ENCODE results near the gene KCNMB2.
A peak's percentile ranks its signal among the peaks of the same experiment; 100 is the strongest.
"Not testable (repeated sequence)": the region's sequence is repeated elsewhere in the genome, so short reads cannot be mapped to it uniquely, and the experiment has no call there.

KCNMB2 gene

GRCh38 chr3:178520451-178520850 is 15.8 kb upstream of the KCNMB2 start:
- DNase-seq: no peak

- no peak for DNase-seq
Observed at GRCh38 chr3:178522200-178523052, 13.8 kb upstream of the KCNMB2 start.

GRCh38 chr3:178525251-178525650 is 11.0 kb upstream of the KCNMB2 start:
- no peak for DNase-seq

GRCh38 chr3:178526291-178526690 is 9.9 kb upstream of the KCNMB2 start:
- no peak for DNase-seq

- DNase-seq: no peak
Observed at GRCh38 chr3:178527981-178528380, 8.3 kb upstream of the KCNMB2 start.

- DNase-seq: no peak
Observed at GRCh38 chr3:178529606-178530225, 6.5 kb upstream of the KCNMB2 start.

GRCh38 chr3:178532476-178532875 is 3.8 kb upstream of the KCNMB2 start:
- no peak for DNase-seq

GRCh38 chr3:178537122-178537705 is 978 bp downstream of the KCNMB2 start:
- DNase-seq: no peak

- DNase-seq: no peak
Observed at GRCh38 chr3:178538056-178538455, 1.8 kb downstream of the KCNMB2 start.

GRCh38 chr3:178540184-178540583 is 3.9 kb downstream of the KCNMB2 start:
- no peak for DNase-seq

GRCh38 chr3:178545337-178545736 is 9.1 kb downstream of the KCNMB2 start:
- DNase-seq: no peak

GRCh38 chr3:178546079-178546478 is 9.8 kb downstream of the KCNMB2 start:
- DNase-seq: no peak

GRCh38 chr3:178549426-178549825 is 13.2 kb downstream of the KCNMB2 start:
- DNase-seq: not testable (repeated sequence)

GRCh38 chr3:178551916-178552321 is 15.7 kb downstream of the KCNMB2 start:
- DNase-seq: peak; percentile 80

- DNase-seq: no peak
Observed at GRCh38 chr3:178558637-178559036, 22.4 kb downstream of the KCNMB2 start.

- DNase-seq: no peak
Observed at GRCh38 chr3:178560759-178561158, 24.5 kb downstream of the KCNMB2 start.

GRCh38 chr3:178561239-178561638 is 25.0 kb downstream of the KCNMB2 start:
- peak; percentile 72 for DNase-seq

GRCh38 chr3:178562143-178562946 is 26.1 kb downstream of the KCNMB2 start:
- no peak for DNase-seq

GRCh38 chr3:178562947-178563232 is 26.7 kb downstream of the KCNMB2 start:
- no peak for DNase-seq

GRCh38 chr3:178567611-178568010 is 31.4 kb downstream of the KCNMB2 start:
- peak; percentile 60 for DNase-seq

- DNase-seq: peak; percentile 37
Observed at GRCh38 chr3:178568155-178568731, 32.0 kb downstream of the KCNMB2 start.

GRCh38 chr3:178568911-178569310 is 32.7 kb downstream of the KCNMB2 start:
- no peak for DNase-seq

GRCh38 chr3:178569826-178570225 is 33.6 kb downstream of the KCNMB2 start:
- no peak for DNase-seq

Data from MV-4-11 (cell line).